ENCODE data around the gene CDKL1.
"Not testable (repeated sequence)": the region's sequence is repeated elsewhere in the genome, so short reads cannot be mapped to it uniquely, and the experiment has no call there.

Gene CDKL1

DNA sequence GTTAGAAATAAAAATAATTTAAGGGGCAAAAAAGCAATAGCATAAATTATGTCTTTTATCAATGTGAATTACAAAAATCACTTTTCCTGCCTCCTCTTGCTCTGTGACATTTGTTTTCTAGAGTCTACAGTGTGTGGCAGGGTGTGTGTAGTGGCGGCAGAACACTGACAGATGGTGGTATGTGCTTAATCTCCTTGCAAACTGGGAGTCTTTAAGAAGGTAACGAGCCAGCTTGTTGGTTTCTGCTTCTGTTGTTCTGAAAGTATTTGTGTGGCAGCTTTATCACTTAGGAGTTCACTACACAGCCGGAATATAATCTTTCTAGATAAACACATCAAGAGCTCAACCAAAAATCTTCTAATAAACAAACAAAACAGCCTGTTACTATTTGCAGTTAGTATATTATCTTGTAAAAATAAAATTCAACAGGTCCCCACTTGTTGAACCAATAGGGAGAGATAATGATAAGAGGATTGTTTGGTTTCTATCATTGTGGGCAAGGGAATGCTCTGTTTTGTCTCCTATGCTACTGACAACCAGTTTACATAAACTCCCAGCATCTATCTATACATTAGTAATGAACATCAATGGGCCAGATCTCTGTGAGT is 13.0 kb downstream of the CDKL1 start:
- FAIRE-seq = no peak

DNA sequence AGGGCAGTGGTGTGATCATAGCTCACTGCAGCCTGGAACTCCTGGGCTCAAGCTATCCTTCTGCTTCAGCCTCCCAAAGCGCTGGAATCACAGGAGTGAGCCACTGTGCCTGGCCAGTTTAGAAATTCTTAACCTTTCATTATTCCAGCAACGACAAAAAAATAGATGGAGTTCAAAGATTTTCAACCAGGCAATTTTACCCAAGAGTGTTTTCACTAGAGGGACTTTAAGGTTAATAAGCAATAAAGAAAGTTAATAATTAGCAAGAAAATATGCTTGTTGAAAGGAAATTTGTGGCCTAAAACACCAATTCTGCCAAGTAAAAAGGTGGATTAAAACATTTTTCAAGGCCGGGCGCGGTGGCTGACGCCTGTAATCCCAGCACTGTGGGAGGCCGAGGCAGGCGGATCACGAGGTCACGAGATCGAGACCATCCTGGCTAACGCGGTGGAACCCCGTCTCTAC is 14.8 kb downstream of the CDKL1 start:
- FAIRE-seq = no peak

DNA sequence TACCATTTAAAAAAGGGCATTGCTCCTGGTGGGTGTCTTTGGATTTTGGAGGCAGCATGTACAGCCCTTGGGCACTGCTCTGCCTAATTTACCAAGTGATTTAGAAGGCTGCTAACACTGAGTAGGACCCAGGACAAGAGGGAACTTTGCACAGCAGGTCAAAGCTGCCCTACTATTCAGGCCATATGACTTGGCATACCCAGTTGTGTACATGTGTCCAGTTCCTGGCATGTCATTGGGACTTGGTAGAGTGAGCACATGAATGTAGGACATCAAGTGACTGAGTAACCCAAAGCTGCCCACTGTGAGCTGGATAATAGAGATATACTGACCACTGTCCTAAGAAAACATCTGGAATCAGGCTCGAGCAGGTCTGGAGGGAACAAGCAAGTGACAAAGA is 15.7 kb downstream of the CDKL1 start:
- FAIRE-seq = no peak

DNA sequence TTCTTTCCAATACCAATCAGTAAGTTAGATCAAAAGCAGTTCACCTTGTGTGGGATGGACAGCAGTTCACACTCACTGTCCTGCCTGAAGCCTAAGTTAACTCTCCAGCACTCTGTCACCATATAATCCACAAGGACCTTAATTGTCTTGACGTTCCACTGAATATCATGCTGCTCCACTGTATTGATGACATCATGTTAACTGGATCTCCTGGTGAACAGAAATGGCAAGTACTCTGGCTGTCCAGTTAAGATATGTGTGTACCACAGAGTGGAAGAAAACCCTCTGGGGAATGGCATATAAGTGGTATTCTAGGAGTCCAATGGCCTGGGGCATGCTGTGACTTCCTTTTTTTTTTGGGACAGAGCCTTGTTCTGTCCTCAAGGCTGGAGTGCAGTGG is 16.2 kb downstream of the CDKL1 start:
- no peak for FAIRE-seq

DNA sequence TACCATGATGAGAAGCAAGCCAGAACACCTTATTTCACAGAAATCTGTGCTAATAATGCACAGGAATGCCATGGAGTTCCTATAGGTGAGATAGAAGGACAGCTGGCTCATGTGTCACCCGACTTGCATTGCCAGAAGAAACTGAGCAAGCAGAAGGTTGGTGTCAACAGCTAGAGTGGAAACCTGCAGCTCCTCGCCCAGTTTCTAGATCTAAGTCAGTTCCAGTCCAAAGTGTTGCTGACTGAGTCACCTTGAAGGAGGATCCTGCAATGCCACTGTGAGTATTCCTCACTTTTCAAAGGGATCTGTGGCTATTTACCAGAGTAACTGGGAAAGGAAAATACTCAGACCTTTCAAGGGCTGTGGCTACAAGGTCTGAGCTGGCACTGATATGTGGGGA is 17.1 kb downstream of the CDKL1 start:
- no peak for FAIRE-seq

DNA sequence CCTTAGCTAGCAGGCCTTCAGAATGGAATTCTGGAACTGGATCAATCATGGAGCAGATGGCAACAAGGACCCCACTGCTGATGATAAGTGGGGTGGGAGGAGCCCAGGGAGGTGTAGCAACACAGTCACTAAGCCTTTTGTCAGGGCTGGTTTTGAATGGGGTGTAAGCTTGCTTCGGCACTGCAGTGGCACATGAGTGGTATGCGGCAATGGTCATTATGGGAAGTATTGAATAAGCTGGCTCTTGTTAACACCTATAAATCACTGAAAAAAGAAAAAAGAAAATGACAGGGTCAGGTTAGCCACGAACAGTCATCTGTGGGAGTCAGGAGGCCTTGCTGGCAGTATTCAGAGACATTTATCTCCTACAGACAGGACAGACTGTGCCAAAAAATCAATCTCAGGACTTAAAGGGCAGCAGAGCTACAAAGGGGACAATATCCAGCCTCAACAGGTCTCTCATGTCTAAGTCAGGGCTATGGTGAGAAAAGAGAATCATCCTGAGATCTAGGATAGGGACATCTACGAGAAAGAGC is 19.1 kb downstream of the CDKL1 start:
- FAIRE-seq = no peak

DNA sequence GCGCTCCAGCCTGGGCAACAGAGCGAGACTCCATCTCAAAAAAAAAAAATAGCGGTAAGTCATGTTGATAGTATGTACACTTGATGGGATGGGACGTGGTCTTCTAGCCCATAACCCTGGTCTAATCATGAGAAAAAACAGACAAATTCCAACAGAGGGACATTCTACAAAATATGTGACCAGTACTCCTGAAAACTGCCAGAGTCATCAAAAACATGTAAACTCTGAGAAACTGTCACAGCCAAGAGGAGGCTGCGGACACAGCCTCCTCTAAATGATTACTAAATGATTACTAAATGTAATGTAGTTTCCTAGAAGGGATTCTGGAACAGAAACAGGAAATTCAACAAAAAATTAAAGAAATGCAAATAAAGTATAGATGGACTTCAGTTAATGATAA is 20.9 kb downstream of the CDKL1 start:
- no peak for FAIRE-seq

DNA sequence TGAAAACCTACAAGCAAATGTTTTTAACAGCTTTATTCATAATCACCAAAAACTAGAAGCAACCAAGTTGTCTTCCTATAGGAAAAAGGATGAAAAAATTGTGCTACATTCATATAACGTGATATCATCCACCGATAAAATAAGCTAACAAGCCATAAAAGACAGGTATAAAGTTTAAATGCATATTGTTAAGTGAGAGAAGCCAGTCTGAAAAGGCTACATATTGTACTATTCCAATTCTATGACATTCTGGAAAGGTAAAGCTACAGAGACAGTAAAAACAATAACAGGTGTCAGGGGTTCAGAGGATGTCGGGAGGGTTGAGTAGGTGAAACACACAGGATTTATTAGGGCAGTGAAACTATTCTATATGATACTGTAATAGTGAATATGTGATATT is 22.7 kb downstream of the CDKL1 start:
- no peak for FAIRE-seq

DNA sequence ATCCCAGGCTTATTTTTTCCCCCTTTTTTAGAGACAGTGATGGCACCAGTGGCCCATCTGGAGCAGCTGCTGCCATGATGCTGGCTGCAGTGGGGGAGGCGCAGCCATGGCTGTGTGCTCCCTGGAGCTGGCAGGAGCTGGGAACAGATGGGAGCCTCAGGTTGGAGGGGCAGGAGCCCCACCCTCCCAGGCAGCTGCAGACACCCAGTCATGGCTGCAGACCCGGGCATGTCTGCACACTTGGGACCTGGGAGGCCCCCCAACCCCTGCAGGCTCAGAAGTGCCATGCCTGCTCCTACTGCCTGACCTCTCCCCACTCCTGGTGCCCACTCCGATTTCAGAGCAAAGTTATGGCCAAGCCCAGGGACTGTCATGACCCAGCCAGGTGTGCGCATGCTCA is 25.1 kb downstream of the CDKL1 start:
- FAIRE-seq = no peak

DNA sequence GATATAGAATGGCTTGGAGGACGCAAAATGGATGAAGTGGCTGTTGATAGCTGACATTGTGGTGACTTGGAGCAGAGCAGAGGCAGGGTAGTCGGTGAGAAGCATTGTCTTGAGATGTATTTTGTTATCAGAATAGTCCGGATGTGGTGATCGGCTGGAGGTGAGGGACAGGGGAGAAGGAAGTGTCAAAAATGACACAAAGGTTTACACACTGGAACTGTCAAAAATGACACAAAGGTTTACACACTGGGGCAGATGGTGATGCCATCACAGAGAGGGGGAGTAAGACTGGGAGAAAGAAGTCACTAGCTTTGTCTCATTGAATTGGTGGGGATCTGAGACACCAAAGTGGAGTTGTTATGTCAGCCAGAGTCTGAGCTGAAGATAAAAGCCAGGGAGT is 30.1 kb downstream of the CDKL1 start:
- no peak for FAIRE-seq

DNA sequence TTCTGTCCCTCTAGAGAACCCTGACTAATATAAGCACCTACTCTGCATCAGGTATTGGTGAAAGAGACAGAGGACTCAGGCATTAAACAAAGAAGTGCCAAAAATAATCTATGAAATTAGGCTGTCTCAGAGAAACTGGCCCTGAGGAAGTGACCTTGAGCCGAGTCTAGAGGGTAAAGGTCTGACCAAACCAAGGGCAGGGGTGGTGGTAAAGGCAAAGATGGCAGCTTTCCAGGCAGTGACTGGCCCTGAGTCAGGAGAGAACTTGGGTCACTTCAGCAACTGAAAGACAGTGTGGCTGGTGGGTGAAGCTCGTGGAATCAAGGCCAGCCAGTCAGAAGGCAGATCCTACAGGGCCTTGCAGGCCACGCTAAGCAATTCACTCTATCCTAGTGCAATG is 30.6 kb downstream of the CDKL1 start:
- FAIRE-seq = no peak

DNA sequence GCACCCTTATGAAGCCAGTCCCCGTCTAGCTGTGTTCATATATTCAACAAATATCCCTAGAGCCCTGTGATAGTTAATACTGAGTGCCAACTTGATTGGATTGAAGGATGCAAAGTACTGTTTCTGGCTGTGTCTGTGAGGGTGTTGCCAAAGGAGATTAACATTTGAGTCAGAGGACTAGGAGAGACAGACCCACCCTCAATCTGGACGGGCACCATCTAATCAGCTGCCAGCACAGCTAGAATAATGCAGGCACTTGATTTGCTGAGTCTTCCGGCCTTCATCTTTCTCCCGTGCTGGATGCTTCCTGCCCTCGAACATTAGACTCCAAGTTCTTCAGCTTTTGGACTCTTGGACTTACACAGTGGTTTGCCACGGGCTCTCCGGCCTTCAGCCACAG is 31.1 kb downstream of the CDKL1 start:
- FAIRE-seq = not testable (repeated sequence)

DNA sequence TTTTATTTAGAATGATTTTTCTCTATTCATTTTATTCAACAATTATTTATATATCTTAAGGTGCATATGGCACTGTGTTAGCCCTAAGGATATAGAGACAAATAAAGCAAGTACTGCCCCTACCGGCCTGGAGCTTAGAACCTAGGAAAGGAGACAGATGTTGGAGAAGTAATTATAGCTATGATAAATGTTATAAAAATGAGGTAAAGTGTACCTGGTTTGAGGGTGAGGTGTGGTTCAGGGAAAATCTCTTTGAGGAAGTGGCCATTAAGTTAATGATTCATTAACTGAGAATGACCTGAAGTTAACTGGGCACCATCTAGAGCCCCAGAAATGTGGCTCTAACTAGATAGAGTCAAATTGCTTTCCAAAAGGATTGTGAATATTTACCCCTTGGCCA is 31.9 kb downstream of the CDKL1 start:
- FAIRE-seq = no peak

DNA sequence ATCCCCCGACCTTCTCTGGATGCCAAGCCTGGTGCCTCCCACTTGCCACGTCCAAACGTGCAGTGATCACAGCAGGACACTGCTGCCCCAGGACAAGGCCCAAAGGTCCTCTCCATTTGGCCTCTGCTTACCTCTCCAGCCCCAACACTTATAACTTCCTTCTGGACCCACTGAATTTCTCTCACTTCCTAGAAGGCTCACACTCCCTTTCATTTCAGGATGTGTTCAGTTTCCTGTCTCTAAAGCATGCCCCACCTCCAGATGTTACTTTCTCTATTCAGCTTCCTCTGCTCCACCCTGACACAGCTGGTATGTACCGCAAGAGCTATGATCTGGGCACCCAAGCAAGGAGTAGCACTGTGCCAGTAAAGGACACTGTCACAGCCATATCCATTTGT is 33.0 kb downstream of the CDKL1 start:
- FAIRE-seq = no peak

DNA sequence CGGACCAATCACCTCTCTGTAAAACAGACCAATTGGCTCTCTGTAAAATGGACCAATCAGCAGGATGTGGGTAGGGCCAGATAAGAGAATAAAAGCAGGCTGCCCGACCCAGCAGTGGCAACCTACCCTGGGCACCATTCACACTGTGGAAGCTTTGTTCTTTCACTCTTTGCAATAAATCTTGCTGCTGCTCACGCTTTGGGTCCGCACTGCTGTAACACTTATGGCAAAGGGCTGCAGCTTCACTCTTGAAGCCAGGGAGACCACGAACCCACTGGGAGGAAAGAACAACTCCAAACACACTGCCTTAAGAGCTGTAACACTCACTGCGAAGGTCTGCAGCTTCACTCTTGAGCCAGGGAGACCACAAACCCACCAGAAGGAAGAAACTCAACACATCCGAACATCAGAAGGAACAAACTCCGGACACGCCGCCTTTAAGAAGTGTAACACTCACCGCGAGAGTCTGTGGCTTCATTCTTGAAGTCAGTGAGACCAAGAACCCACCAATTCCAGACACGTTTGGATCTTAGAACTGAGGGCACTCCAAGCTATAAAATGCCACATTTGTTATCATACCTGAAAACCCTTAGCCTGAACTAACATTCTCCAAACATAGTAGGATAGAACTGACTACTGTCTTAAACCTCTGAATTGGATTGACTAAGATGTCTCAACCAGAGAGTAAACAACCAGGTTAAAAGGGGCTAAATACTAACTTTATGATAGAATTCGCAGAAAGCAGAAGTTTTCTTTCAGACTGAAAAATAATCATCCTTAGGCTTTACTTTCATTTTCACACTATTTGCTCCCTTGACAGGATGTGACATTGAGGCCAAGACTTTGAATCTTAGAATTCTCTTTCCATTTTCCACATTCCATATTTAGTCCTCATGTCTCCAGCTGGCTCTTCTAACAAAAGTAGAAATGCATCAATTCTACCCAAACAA is 33.6 kb downstream of the CDKL1 start:
- FAIRE-seq = no peak

DNA sequence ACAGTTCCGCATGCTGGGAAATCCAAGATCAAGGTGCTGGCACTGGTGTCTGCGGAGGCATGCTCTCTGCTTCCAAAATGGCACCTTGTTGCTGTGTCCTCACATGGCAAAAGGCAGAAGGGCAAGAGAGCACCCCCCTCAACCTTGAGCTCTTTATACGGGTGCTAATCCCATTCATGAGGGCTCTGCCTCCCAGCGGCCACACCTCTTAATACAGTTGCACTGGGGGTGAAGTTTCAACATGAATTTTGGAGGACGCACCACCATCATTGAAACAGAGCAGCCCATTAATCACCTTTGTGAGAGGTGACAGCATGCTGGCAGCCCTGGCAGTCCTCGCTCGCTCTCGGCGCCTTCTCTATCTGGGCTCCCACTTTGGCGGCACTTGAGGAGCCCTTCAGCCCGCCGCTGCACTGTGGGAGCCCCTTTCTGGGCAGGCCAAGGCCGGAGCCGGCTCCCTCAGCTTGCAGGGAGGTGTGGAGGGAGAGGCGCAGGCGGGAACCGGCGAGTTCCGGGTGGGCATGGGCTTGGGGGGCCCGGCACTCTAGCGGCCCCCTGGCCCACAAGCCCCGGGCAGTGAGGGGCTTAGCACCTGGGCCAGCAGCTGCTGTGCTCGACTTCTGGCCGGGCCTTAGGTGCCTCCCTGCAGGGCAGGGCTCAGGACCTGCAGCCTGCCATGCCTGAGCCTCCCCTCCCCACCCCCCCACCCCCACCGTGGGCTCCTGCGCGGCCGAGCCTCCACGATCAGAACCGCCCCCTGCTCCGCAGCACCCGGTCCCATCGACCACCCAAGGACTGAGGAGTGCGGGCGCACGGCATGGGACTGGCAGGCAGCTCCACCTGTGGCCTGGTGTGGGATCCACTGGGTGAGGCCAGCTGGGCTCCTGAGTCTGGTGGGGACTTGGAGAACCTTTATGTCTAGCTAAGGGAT is 34.9 kb downstream of the CDKL1 start:
- not testable (repeated sequence) for FAIRE-seq

DNA sequence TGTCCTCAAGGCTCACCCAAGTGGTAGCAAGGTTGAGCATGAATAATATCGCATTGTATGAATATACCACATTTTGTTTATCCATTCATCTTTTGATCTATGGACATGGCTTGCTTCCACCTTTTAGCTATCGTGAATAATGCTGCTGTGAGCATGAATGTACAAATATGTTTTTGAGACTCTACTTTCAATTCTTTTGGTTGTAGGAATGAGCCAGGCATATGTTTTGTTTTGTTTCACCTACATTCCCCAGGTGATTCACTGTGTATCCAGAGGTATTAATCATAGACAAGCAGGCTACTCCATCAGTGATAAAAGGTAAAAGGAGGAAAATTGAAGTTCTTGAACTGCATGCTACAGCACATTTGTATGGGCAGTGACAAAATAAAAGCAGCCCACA is 35.8 kb downstream of the CDKL1 start:
- FAIRE-seq = no peak

DNA sequence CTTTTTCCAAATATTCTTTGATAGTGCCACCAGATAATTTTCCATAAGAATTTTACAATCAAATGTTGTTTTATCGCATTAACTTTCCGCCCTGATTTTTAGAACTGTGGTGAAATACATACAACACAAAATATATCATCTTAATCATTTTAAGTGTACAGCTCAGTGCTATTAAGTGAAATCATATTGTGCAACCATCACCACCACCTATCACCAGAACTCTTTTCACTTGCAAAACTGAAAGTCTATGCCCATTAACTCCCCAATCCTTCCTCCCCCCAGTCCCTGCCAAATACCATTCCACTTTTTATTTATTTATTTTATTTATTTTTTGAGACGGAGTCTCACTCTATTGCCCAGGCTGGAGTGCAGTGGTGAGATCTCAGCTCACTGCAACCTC is 36.6 kb downstream of the CDKL1 start:
- no peak for FAIRE-seq

DNA sequence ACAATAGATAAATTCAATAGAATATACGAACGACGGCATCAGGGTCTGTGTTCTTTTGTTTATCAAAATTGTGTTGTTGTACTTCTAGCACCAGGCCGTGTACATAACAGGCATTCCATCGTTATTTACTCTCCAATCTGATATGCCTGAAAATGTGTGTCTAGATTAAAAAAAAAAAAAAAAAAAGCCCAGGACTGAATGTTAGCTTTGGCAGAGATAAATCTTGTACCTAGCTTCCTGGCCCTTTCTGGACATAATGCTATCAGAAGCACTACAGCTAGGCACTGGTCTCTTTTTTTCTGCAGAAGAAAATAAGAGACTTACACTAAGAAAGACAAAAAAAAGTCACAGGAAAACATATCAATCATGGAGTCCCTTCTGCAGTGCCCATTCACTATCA is 37.0 kb downstream of the CDKL1 start:
- FAIRE-seq = no peak

DNA sequence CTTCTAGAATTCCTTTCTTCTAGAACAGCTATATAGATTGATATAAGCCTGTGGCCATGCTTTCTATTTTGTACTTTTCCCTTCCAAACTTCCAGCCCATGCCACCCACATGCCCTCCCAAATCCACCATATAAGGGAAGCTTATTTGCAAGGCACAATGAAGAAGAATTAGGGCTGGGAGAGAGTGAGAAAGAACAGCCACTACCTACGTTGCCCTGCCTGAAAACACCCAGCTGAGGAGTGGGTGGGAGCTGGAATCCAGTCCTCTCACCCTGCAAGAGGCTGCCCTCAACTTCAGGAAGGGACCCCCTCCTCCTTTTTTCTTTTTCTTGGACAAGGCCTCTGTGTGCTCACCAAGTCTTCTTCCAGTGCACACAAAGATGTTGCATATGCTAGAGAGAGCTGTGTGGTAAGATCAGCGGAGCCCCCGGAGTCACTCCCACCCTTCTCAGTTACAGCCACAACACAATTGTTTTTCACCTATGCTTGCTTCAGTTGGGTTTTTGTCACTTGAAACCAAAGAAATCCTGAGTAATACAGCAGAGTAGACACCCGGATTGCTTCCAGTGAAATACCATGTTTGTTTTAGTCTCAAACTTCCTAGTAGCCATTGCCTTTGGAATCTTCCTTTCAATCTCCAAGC is 38.8 kb downstream of the CDKL1 start:
- FAIRE-seq = no peak

DNA sequence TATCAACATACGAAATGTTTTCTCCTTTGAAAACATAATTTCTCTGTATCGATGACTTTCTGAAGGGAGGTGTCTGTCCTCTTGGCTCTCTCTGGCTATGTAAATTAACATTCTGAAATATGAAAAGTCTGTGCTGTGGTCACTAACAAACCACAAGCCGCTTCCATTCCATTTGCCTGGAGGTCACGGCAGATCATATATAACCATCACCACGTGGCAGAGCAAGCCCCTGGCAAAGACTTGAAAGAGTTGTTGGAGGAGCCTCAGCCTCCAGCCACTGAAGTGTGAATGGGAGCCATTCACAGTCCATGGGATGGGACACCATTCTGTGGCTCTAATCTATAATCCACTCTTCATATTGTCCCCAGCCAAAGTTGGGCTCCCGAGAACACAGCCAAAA is 39.6 kb downstream of the CDKL1 start:
- FAIRE-seq = no peak

DNA sequence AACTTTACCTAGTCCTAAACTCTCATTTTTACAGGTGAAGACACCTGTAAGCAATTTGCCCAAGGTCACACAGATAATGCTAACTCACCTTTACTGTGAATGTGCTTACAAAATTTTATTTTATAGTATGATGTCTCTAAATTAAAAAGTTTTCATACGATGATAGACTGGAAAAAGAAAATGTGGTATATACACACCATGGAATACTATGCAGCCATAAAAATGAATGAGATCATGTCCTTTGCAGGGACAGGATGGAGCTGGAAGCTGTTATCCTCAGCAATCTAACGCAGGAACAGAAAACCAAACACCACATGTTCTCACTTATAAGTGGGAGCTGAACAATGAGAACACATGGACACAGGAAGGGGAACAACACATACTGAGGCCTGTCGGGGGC is 40.4 kb downstream of the CDKL1 start:
- not testable (repeated sequence) for FAIRE-seq

DNA sequence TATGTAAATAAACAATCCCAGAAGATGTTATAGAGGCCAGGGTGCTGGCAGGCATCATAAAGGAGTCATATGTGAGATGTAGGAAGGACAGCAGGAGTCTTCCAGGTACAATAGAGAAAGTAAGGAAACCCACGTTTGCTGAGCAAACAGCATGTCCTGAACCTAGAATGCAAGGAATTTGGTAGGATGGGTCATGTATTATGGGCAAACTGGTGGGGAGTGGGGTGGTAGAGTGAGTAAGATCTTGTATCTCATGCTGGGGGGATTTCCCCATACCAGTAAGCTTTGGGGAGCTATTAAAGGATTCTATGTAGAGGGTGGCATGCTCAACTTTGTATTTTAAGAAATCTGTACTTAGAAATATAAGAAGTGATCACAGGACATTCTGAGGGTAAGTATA is 41.0 kb downstream of the CDKL1 start:
- FAIRE-seq = no peak
